Measurements from ENCODE around the gene ZBTB46.

DNA sequence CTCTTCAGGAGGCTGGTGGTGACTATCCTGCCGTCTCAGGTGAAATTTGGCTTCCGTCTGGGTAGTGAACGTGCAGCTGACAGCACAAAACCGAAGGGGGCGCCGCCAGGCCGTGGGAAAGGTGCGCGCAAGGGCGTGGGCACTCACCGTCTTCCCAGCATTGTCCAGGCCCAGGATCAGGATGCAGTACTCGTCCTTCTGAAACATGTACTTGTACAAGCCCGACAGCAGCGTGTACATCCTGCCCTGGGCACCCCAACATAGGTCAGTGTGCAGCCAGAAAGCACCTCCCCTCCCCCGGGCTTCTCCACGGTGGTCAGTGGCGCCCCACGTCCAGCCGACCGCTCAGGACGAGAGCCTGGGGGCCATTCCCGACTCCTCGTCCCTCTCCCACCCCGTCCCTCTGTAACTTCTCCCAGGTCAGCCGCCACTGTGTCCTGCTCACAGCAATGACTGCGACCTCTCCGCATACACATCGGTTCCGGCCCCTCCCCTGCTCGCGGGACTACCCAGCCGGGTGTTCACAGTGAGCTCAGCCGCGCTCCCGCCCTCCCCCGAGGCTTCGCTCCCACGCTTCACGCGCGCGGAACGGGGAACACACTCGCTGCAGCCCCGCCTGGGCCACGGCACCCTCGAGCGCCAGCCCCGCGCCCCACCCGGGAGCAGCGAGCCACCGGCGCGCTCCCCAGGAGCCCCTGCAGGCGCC is 124.1 kb downstream of the ZBTB46 start:
- TF ChIP-seq, protein P1, sequence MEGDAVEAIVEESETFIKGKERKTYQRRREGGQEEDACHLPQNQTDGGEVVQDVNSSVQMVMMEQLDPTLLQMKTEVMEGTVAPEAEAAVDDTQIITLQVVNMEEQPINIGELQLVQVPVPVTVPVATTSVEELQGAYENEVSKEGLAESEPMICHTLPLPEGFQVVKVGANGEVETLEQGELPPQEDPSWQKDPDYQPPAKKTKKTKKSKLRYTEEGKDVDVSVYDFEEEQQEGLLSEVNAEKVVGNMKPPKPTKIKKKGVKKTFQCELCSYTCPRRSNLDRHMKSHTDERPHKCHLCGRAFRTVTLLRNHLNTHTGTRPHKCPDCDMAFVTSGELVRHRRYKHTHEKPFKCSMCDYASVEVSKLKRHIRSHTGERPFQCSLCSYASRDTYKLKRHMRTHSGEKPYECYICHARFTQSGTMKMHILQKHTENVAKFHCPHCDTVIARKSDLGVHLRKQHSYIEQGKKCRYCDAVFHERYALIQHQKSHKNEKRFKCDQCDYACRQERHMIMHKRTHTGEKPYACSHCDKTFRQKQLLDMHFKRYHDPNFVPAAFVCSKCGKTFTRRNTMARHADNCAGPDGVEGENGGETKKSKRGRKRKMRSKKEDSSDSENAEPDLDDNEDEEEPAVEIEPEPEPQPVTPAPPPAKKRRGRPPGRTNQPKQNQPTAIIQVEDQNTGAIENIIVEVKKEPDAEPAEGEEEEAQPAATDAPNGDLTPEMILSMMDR (IDR thresholded peaks at IDR 0.05): no peak
- no peak for TF ChIP-seq POLR2A (IDR thresholded peaks at IDR 0.05)
- no peak for TF ChIP-seq POLR2AphosphoS5 (IDR thresholded peaks at IDR 0.05; ENCODE audit: insufficient read depth in 1 of 2, low read depth in 1 of 2)

Data from vagina (tissue), 2 donors.